Measurements from ENCODE around the gene ATP5ME. TPM values are rescaled to one million over a fixed set of nuclear protein-coding genes. Genes with fewer than 3 reads are reported as not detected.
A peak's percentile ranks its signal among the peaks of the same experiment; 100 is the strongest.

Gene ATP5ME
- total RNA-seq = 60.8 and 70.4 TPM in 2 replicates

GRCh38 chr4:674172-675035 is at the start of gene ATP5ME, which contains the start of gene MYL5:
Gene ATP5ME (minus strand): TSS chr4:674276. CDS start chr4:674247, 29 bp downstream.
Gene MYL5 (plus strand): TSS chr4:674542. CDS start chr4:678027, 3,485 bp downstream.
- TF ChIP-seq CTCF (IDR thresholded peaks at IDR 0.05; ENCODE audit: extremely low read depth, low read depth, low read length) = peak; percentile 90

GRCh38 chr4:722851-723360 is 48.8 kb upstream of the ATP5ME start:
- Histone ChIP-seq H3K27me3 (ENCODE audit: insufficient read depth, low read length) (no peaks in the 10 kb centered on the region), H3K79me2 (ENCODE audit: insufficient read depth, low read length) (peaks cover 90% of the 10 kb centered on the region), H3K9me3 (ENCODE audit: low read depth, low read length) (no peaks in the 10 kb centered on the region), H3K36me3 (ENCODE audit: insufficient read depth, low read length) (peaks cover 3% of the 10 kb centered on the region), H3K4me1 (ENCODE audit: insufficient read depth, low read length) (peaks cover 24% of the 10 kb centered on the region), H2AFZ (ENCODE audit: low read length) (no peak overlapping the region), H3K27ac (ENCODE audit: low read depth, low read length) (no peak overlapping the region), H3K4me2 (ENCODE audit: insufficient read depth, low read length) (no peak overlapping the region), H4K20me1 (ENCODE audit: insufficient read depth, low read length) (peaks cover 63% of the 10 kb centered on the region), H3K4me3 (ENCODE audit: insufficient read depth, low read length) (no peak overlapping the region)
- DNase-seq (ENCODE audit: insufficient read length, low spot score, missing footprints) = no peak
- no peak for TF ChIP-seq CTCF (IDR thresholded peaks at IDR 0.05; ENCODE audit: extremely low read depth, low read depth, low read length)

More at GRCh38 chr4:674172-675035, at the start of gene ATP5ME, which contains the start of gene MYL5:
- Histone ChIP-seq H3K27ac (ENCODE audit: low read depth, low read length) (peak within 1 kb of the TSS; percentile 90), H3K4me3 (ENCODE audit: insufficient read depth, low read length) (peak within 1 kb of the TSS; percentile 98), H3K79me2 (ENCODE audit: insufficient read depth, low read length) (peaks cover 24% of the 10 kb centered on the region), H4K20me1 (ENCODE audit: insufficient read depth, low read length) (peaks cover 5% of the 10 kb centered on the region), H3K27me3 (ENCODE audit: insufficient read depth, low read length) (no peaks in the 10 kb centered on the region), H3K9me3 (ENCODE audit: low read depth, low read length) (no peaks in the 10 kb centered on the region), H3K4me1 (ENCODE audit: insufficient read depth, low read length) (peaks cover 14% of the 10 kb centered on the region), H2AFZ (ENCODE audit: low read length) (peak within 1 kb of the TSS; percentile 85), H3K36me3 (ENCODE audit: insufficient read depth, low read length) (peaks cover 14% of the 10 kb centered on the region), H3K4me2 (ENCODE audit: insufficient read depth, low read length) (peak within 1 kb of the TSS; percentile 94)
- DNase-seq (ENCODE audit: insufficient read length, low spot score, missing footprints) = peak; percentile 100

GRCh38 chr4:722169-722725 is 48.2 kb upstream of the ATP5ME start:
- H3K36me3 ChIP-seq (ENCODE audit: insufficient read depth, low read length) = peaks cover 3% of the 10 kb centered on the region
- H3K9me3 ChIP-seq (ENCODE audit: low read depth, low read length) = no peaks in the 10 kb centered on the region
- peaks cover 63% of the 10 kb centered on the region for H4K20me1 ChIP-seq (ENCODE audit: insufficient read depth, low read length)
- DNase-seq (ENCODE audit: insufficient read length, low spot score, missing footprints) = no peak
- H3K27me3 ChIP-seq (ENCODE audit: insufficient read depth, low read length) = no peaks in the 10 kb centered on the region
- H2AFZ ChIP-seq (ENCODE audit: low read length) = no peak overlapping the region
- H3K4me1 ChIP-seq (ENCODE audit: insufficient read depth, low read length) = peaks cover 17% of the 10 kb centered on the region
- peaks cover 90% of the 10 kb centered on the region for H3K79me2 ChIP-seq (ENCODE audit: insufficient read depth, low read length)
- H3K4me3 ChIP-seq (ENCODE audit: insufficient read depth, low read length) = no peak overlapping the region
- H3K27ac ChIP-seq (ENCODE audit: low read depth, low read length) = no peak overlapping the region
- no peak for TF ChIP-seq CTCF (IDR thresholded peaks at IDR 0.05; ENCODE audit: extremely low read depth, low read depth, low read length)
- H3K4me2 ChIP-seq (ENCODE audit: insufficient read depth, low read length) = no peak overlapping the region
